Esophagus muscularis mucosa (tissue), 4 donors: ENCODE measurements around the gene ZNF831.

Experiments used
- EP300 ChIP-seq: sonication (generic); formaldehyde crosslinking; IDR thresholded peaks from one replicate; pipeline ENCODE4 v1.6.1; 2017; ENCODE audit warnings: antibody characterized with exemption
- POLR2A ChIP-seq: fragments of 450-650 bp; IDR thresholded peaks from one replicate; pipeline ENCODE4 v1.6.1; 2017; ENCODE audit warnings: antibody characterized with exemption, moderate library complexity, mild to moderate bottlenecking, low read depth
- TF ChIP-seq, protein P1 (sequence below), 3 experiments: fragments of 200-600 bp in 2 of 3; fragments of 450-650 bp in 1 of 3; sonication (generic) in 2 of 3; IDR thresholded peaks; one replicate each; pipeline ENCODE4 v1.5.1; 2017 to 2019; ENCODE audit warnings: antibody characterized with exemption in 3 of 3, mild to moderate bottlenecking in 2 of 3, moderate library complexity in 1 of 3

- TF ChIP-seq EP300 (no peak), POLR2A (no peak)
- TF ChIP-seq, protein P1, sequence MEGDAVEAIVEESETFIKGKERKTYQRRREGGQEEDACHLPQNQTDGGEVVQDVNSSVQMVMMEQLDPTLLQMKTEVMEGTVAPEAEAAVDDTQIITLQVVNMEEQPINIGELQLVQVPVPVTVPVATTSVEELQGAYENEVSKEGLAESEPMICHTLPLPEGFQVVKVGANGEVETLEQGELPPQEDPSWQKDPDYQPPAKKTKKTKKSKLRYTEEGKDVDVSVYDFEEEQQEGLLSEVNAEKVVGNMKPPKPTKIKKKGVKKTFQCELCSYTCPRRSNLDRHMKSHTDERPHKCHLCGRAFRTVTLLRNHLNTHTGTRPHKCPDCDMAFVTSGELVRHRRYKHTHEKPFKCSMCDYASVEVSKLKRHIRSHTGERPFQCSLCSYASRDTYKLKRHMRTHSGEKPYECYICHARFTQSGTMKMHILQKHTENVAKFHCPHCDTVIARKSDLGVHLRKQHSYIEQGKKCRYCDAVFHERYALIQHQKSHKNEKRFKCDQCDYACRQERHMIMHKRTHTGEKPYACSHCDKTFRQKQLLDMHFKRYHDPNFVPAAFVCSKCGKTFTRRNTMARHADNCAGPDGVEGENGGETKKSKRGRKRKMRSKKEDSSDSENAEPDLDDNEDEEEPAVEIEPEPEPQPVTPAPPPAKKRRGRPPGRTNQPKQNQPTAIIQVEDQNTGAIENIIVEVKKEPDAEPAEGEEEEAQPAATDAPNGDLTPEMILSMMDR (IDR thresholded peaks at IDR 0.05), result no peak
These were observed 41.1 kb upstream of the ZNF831 start for GRCh38 chr20:59122566-59122919.
